ENCODE results near the gene SLC5A12.

SLC5A12 gene

GRCh38 chr11:26688701-26689100, 33.2 kb downstream of the SLC5A12 start:
- TF ChIP-seq CTCF (IDR thresholded peaks at IDR 0.05; ENCODE audit: low read depth, low read length): no peak
- Histone ChIP-seq H3K9me3 (ENCODE audit: severe bottlenecking) (no peaks in the 10 kb centered on the region), H3K27ac (no peak overlapping the region), H3K27me3 (ENCODE audit: insufficient read depth, low read depth, severe bottlenecking) (no peaks in the 10 kb centered on the region), H3K36me3 (no peaks in the 10 kb centered on the region), H3K4me3 (ENCODE audit: low read depth, low read length) (no peak overlapping the region)
- DNase-seq: no peak

- DNase-seq: no peak
- no peak for TF ChIP-seq CTCF (IDR thresholded peaks at IDR 0.05; ENCODE audit: low read depth, low read length)
- Histone ChIP-seq H3K27ac (no peak overlapping the region), H3K27me3 (ENCODE audit: insufficient read depth, low read depth, severe bottlenecking) (no peaks in the 10 kb centered on the region), H3K9me3 (ENCODE audit: severe bottlenecking) (no peaks in the 10 kb centered on the region), H3K4me3 (ENCODE audit: low read depth, low read length) (no peak overlapping the region), H3K36me3 (no peaks in the 10 kb centered on the region)
These were observed 34.5 kb downstream of the SLC5A12 start for GRCh38 chr11:26687351-26687750.

DNA sequence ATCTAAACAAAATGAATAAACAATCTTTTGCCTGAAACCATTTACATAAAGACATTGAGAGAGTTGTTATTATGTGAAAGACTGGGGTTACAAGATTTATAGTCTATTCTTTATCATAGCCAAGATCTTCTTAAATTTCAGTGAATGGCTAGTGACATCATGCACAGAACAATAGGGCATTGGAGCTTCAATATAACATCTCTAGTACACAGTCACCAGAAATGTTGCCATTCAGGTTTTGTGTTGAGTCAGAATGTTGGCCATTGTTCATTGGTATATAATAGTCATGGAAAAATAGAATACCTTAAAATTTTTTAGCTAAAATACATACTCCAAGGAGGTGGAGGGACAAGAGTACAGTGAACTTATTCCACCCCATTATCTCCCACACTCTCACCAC, 44.3 kb downstream of the SLC5A12 start:
- DNase-seq: no peak
- no peak for TF ChIP-seq CTCF (IDR thresholded peaks at IDR 0.05; ENCODE audit: low read depth, low read length)
- H3K36me3 ChIP-seq: no peaks in the 10 kb centered on the region
- H3K9me3 ChIP-seq (ENCODE audit: severe bottlenecking): no peaks in the 10 kb centered on the region
- no peak overlapping the region for H3K27ac ChIP-seq
- no peak overlapping the region for H3K4me3 ChIP-seq (ENCODE audit: low read depth, low read length)
- H3K27me3 ChIP-seq (ENCODE audit: insufficient read depth, low read depth, severe bottlenecking): no peaks in the 10 kb centered on the region

DNA sequence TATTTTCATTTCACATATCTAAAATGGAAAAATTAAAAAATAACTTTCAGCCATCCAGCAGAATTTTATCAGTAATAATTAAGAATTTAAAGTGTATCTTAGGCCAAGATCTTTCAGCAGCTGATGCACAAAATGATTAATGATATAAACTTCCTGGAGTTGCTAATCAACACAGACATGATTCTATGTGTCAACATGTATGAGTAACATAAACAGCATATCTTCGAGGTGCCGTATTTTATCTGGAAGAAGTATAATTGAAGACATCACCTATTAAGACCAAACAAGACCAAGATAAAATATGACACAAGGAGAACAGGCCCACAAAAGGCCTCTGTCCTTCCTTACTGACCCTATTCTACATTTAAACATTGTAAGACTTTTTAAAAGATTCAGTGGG, 45.2 kb downstream of the SLC5A12 start:
- no peak for DNase-seq
- no peak for TF ChIP-seq CTCF (IDR thresholded peaks at IDR 0.05; ENCODE audit: low read depth, low read length)
- H3K9me3 ChIP-seq (ENCODE audit: severe bottlenecking): no peaks in the 10 kb centered on the region
- H3K27me3 ChIP-seq (ENCODE audit: insufficient read depth, low read depth, severe bottlenecking): no peaks in the 10 kb centered on the region
- H3K27ac ChIP-seq: no peak overlapping the region
- no peak overlapping the region for H3K4me3 ChIP-seq (ENCODE audit: low read depth, low read length)
- no peaks in the 10 kb centered on the region for H3K36me3 ChIP-seq

DNA sequence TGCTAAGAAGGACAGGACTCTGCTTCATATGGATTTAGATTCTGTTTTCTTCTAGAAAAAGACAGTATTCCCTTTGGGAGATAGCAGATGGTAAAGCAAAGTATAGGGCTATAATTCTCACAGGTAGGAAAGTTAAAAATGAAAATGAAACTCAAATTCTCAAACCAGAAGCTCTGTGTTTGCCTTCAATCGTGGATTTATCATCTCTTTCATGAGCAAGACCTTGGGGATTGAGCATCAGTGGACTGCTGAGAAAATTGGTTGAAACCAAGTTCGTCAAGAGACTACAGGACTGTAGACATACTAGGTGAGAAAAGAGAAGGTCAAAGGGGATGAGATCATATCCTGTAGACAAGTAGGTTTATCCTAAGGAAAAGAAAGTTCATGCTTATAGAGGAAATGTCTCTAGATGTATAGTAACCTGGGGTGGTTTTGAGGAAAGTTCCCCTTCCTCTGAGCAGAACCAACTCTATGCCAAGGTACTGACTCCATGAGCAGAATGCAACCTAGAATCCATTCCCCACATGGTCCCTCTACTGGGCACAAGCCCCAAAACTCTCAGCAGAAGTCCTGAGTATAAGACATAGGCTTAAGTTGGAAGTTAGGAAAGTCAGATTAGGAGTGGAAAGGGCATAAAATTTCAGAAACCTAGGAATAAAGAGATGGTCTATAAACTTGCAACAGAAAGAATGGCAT, 46.5 kb downstream of the SLC5A12 start:
- TF ChIP-seq CTCF (IDR thresholded peaks at IDR 0.05; ENCODE audit: low read depth, low read length): no peak
- H3K27ac ChIP-seq: no peak overlapping the region
- H3K9me3 ChIP-seq (ENCODE audit: severe bottlenecking): no peaks in the 10 kb centered on the region
- no peak for DNase-seq
- H3K27me3 ChIP-seq (ENCODE audit: insufficient read depth, low read depth, severe bottlenecking): no peaks in the 10 kb centered on the region
- H3K36me3 ChIP-seq: no peaks in the 10 kb centered on the region
- H3K4me3 ChIP-seq (ENCODE audit: low read depth, low read length): no peak overlapping the region

DNA sequence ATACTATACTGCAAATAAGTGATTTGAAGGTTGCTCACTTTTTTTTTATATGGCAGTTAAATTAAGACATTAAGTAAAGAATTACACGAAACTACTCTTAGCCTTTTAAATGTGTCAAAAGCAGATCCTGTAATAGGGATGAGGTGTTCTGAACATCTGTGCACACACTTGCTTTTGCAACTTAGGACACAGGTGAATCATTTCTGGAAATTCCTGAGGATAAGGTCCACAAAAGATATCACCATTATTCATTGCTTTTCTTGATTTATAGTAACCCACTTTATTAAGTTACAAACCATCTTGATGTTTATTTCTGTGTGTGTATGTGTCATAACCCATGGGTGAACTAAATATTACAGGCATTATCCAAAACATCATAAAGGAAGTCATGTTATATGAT, 55.9 kb downstream of the SLC5A12 start:
- DNase-seq: no peak
- H3K9me3 ChIP-seq (ENCODE audit: severe bottlenecking): no peaks in the 10 kb centered on the region
- no peaks in the 10 kb centered on the region for H3K36me3 ChIP-seq
- H3K27me3 ChIP-seq (ENCODE audit: insufficient read depth, low read depth, severe bottlenecking): no peaks in the 10 kb centered on the region
- H3K27ac ChIP-seq: no peak overlapping the region
- no peak for TF ChIP-seq CTCF (IDR thresholded peaks at IDR 0.05; ENCODE audit: low read depth, low read length)
- H3K4me3 ChIP-seq (ENCODE audit: low read depth, low read length): no peak overlapping the region
